ENCODE data around the gene TVP23A. TPM values are rescaled to one million over a fixed set of nuclear protein-coding genes. Genes with fewer than 3 reads are reported as not detected.
A peak's percentile ranks its signal among the peaks of the same experiment; 100 is the strongest.
"Not testable (repeated sequence)": the region's sequence is repeated elsewhere in the genome, so short reads cannot be mapped to it uniquely, and the experiment has no call there.

TVP23A gene
- polyA plus RNA-seq, 4 donors = 2.4 to 5.0 (median 4.7) TPM

DNA sequence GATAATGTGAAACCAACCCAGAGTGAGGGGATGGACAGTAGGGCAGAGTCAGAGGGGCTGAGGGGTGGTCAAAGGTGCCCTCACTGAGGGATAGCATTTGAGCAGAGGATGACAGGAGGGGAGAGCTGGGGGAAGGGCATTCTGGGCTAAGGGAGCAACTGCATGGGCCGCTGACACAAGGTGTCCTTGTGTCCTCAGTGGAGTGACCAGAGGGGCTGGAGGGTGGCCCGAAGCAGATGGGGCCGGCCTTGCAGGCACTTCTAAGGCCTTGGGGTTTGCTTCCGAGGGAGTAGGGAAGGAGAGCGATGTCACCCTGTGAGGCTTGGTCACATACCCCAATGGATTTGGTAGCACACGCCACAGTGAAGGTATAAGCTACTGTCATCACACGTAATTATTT, 64.9 kb downstream of the TVP23A start:
- DNase-seq (ENCODE audit: low read depth in 4 of 4, low spot score in 2 of 4) = no peak

DNA sequence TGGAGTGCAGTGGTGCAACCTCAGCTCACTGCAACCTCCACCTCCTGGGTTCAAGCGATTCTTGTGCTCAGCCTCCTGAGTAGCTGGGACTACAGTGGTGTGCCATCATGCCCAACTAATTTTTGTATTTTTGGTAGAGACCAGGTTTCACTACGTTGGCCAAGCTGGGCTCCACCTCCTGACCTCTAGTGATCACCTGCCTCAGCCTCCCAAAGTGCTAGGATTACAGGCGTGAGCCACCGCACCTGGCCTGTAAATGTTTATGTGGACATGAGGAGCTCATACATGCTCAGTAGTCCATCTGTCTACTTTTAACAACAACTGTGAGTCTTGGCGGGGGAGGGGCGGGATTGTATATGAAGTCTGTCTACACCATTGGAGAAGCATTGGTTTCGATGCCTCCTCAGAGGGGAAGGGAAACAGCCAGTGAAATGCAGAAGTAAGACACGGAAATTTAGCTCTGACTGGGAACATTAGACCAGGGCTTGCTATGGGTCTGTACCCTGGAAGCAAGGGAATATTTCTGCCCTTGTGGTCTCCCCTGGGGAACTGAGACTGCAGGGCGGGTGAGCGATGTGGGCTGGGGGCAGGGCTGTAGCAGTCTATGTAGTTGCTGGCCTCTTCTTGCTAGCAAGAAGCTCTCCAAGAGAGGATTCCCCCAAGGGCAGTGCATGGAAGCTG, 65.6 kb downstream of the TVP23A start:
- DNase-seq (ENCODE audit: low read depth in 4 of 4, low spot score in 2 of 4) = no peak

DNA sequence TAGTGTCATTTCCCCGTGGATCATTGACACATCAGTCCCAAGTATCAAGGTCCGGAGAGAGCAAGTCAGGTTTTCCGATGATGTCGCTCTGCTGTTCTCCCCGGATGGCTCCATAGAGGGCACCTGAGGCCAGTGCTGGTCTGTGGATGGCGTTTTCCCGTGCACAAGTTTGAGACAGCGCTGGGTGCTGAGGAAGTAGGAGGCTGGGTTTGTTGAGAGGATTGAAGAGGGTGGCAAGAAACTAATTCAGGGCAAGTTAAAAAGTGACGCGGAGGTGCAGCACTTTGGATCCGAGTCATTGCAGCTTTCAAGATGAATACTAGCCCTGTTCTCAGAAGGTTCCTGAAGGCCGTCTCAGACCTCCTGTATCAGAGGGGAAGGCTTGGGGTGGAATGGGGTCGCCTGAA, 67.3 kb downstream of the TVP23A start:
- DNase-seq (ENCODE audit: low read depth in 4 of 4, low spot score in 2 of 4) = no peak

DNA sequence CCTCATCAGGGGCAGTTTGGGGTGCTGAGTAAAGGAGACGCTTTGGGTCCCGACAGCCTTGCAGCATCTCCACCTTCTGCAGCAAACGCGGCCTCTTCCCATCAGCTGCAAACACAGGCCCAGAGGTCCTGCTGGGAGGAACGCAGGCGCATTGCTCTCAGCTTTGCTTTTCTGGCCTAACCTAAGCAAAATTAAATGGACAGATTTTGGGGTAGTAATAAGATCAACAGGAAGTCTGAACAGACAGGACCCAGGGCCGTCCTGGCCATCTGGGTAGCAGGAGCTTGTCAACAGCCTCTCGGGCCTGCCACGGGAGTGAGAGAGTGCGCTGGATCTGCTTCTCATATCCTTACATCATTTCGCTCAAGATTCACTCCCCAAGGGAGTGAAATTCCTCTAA, 67.8 kb downstream of the TVP23A start:
- DNase-seq (ENCODE audit: low read depth in 4 of 4, low spot score in 2 of 4) = no peak

DNA sequence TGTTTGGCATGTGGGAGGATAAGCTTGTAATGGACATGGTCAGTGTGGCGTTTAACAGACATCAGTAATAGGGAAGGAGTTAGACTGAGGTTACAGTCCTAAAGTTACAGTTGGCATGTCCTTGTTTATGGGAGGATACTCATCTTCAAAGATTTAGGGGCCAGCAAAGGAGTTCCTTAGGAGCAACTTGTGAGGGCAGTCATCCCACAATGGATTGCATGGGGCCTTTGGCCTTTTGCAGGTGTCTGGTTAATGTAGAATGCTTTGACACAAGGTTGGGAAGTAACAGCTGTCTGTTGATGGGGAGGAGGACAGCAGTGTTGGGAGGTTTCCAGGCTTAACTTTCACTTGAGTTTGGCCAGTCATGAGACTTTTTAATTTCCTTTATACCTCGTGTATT, 72.8 kb downstream of the TVP23A start:
- DNase-seq (ENCODE audit: low read depth in 4 of 4, low spot score in 2 of 4) = peak in 3 of 4 donors; percentile 71 to 77 (median 72)

DNA sequence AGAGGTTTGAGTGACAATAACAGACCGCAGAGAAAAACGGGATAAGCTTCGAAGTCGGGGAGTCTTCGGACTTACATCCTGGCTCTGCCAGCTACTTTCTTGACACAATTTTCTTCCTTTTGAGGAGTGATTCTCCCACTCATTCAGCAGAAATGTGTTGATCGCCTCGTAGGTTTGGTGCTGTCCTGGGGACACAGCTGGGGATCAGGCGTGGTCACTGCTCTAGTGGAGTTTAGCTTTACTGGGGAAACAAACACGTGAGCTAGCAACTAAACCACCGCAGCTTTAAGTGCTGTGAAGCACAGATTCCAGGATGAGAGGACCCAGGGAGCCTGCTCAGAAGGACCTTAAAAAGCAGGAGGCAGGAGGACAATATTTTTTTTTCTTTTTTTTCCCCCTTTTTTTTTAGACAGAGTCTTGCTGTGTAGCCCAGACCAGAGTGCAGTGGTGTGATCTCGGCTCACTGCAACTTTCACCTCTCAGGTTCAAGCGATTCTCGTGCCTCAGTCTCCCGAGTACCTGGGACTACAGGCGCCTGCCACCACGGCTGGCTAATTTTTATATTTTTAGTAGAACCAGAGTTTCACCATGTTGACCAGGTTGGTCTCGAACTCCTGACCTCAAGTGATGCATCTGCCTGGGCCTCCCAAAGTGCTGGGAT, 74.1 kb downstream of the TVP23A start:
- no peak for DNase-seq (ENCODE audit: low read depth in 4 of 4, low spot score in 2 of 4)

DNA sequence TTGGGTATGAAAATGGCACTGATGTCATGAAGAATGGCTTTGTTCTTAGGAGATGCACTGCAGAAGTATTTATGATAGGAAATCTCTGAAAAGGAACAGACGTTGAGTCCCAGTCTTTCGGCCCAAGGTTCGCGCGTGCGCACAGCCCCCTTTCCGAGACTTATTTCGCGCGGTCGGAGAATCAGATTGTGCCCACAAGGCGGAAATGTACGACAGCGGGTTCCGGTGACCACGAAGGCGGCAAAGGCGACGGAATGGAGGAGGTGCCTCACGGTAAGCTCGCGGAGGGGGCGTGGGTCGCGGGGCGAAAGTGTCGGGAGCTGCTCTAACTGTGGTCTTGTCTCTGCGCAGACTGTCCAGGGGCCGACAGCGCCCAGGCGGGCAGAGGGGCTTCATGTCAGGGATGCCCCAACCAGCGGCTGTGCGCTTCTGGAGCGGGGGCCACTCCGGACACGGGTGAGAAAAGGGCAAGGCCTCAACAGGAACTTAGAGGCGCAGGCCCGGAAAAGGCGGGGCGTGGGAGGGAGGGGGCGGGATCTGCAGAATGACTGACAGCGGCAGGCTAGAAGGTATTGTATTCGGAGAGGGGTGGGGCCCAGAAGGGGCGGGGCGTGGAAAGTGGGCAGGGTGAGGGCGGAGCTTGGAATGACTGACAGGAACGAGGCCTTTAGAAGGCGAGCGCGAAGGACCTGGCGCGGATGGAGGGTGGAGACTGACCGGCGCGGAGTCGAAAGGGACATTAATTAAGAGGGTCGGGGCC, 74.8 kb downstream of the TVP23A start, which contains the start of gene NUBP1:
Gene NUBP1 (plus strand): TSS at position 233 of the 760 bp plus-strand sequence. CDS start 22 bp downstream, at position 255.
- peak; percentile 96 to 99 (median 98) for DNase-seq (ENCODE audit: low read depth in 4 of 4, low spot score in 2 of 4)

DNA sequence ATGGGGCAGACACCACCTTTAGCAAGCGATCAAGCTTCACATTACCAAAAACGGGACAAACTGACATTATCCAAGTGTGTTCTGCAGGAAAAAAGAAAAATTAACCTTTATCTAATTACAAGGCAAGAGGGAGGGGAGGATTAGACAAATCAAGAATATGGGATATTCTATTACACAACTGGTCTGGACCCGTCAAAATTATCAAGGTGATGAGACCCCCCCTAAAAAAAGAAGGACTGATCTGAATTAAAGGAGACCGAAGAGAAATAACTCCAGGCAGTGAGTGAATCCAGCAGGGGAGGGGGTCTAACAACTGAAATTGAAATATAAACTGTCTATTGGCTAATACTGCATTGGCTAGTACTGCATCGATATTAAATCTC, 75.4 kb downstream of the TVP23A start:
- no peak for DNase-seq (ENCODE audit: low read depth in 4 of 4, low spot score in 2 of 4)

DNA sequence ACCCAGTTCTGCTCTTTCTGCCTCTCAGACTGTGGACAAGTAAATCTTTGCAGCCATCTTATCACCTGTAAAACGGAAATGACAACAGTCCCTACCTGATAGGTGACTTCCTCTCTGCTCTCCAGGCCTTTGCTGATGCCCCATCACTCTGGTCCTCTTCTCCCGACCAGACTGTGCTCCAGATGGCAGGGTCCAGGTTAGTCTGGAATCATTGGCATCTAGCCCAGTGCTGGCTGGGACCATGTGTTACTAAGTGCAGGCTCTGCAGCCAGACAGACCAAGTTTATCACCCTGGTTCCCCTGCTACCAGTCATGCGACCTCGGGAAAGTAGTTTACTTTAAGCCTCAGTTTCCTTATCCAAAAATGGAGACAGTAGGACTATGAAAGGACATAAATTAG, 76.8 kb downstream of the TVP23A start:
- no peak for DNase-seq (ENCODE audit: low read depth in 4 of 4, low spot score in 2 of 4)

DNA sequence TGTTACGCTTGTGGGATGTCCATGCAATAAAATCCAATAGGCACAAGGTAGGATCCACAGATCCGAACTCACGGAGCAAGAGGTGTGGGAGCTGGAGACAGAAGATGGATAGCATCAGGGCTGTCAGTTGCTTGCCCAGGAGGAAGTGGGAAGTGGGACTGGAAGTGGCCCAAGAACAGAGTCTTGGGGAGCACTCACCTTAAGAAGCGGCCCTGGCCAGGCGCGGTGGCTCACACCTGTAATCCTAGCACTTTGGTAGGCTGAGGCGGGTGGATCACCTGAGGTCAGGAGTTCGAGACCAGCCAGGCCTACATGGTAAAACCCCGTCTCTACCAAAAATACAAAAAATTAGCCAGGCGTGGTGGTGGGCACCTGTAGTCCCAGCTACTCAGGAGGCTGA, 77.3 kb downstream of the TVP23A start:
- DNase-seq (ENCODE audit: low read depth in 4 of 4, low spot score in 2 of 4) = not testable (repeated sequence)

DNA sequence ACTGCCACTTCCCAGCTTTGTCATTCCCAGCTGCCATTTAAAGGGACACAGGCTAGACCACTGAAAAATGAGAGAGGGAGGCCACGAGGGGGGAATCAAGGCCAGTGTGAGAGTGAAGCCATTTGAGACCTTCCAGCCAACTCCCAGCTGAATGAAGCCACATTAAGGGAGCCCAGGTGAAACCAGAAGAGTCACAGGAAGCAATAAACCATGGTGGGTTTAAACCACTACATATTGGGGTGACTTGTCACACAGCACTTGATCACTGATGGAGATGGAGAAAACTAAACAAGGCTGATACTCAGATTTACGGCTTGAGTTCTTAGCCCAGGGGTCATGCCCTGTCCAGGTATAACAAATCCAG, 77.8 kb downstream of the TVP23A start:
- DNase-seq (ENCODE audit: low read depth in 4 of 4, low spot score in 2 of 4) = no peak

DNA sequence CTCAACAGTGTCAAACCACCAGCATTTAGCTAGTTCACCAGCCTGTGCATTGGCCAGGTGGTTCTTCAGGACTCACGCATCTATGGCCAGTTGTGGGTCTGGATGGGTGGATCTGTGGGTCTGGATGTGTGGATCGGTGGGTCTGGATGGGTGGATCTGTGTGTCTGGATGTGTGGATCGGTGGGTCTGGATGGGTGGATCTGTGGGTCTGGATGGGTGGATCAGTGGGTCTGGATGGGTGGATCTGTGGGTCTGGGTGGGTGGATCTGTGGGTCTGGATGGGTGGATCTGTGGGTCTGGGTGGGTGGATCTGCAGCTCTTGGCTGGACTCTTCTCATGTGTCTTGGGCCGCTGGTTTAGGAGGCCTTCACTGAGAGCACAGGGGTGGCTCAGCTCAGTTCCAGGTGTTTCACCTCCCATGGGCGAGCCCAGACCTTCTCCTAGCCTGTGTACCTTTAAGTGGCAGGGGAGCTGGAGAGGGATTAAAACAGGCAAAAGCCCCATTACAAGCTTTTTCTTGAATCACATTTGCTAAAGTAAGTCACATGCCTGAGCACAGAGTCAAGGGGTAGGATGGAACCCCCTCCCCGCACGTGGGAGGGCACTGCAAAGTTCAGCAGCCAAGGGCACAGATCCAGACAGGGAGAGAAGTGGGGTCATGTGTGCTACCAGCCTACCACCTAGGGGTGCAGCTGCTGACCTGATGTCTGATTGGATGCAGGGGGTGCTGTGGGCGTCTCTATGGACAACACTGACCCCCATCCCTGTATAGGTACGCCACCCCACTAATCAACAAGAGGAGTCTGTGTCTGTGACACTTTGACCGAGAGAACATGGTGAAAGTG, 78.4 kb downstream of the TVP23A start:
- no peak for DNase-seq (ENCODE audit: low read depth in 4 of 4, low spot score in 2 of 4)

DNA sequence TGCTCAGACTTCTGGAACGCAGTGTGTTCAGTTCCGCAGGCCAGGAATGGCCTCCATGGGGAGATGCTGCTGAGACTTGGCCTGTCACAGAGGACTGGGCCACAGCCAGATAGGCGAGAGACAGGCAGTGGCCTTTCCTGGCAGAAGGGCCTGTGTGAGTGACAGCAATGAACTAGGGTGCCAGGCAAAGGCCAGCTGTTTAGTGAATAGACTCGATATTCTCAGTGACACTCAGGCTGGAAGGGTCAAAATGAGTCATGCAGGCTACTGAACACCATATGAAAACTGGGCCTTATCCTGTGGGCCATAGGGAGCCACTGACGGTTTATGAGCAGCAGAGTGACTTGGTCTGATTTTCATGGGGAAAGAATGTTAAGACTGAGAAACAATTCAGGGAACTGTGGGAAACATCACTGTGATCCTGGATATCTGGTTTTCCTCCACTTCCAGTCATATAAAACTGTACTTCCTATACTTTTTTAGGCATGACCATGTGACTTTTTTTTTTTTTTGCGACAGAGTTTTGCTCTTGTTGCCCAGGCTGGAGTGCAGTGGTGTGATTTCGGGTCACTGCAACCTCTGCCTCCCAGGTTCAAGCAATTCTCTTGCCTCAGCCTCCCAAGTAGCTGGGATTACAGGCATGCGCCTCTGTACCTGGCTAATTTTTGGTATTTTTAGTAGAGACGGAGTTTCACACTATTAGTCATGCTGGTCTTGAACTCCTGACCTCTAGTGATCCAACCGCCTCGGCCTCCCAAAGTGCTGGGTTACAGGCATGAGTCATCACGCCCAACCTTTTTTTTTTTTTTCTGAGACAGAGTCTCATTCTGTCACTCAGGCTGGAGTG, 80.1 kb downstream of the TVP23A start:
- no peak for DNase-seq (ENCODE audit: low read depth in 4 of 4, low spot score in 2 of 4)

DNA sequence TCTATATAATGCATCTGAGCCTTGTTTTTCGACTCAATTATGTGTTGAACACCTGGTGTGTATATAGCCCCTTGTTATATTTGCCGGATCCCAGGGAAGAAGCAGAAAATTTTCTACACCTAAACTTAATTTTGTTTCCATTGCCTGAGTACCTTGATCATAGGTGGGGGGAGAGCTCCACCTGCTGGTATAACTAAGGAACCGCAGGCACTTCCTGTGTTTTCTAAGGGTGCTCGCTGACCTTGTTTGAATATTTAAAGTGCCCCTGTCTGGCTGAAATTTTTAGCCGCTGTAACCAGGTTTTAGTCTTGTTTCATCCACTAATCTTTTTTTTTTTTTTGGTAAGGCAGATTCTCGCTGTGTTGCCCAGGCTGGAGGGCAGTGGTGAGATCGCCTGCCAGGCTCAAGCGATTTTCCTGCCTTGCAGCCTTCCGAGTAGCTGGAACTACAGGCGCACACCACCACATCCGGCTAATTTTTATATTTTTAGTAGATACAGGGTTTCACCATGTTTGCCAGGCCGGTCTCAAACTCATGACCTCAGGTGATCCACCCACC, 81.4 kb downstream of the TVP23A start:
- DNase-seq (ENCODE audit: low read depth in 4 of 4, low spot score in 2 of 4) = peak in 2 of 4 donors; percentile 55 to 64

DNA sequence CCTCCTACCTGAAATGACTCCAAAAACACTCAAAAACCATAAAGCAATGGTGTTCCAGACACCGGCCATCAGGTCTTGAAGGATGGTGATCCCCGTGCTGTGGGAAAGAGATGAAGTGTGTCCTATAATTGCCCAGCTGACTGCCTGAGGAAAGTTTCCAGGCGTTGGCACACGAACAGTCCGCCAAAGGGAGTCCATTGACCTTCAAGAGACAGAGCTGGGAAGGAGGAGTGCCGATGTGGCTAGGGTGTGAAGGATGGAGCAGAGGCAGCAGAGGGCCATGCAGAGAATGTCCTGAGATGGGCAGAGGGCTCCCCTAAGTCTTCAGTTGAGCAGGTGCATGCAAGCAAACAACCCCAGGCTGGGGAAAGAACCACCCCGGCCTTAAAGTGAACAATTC, 86.8 kb downstream of the TVP23A start:
- DNase-seq (ENCODE audit: low read depth in 4 of 4, low spot score in 2 of 4) = no peak

DNA sequence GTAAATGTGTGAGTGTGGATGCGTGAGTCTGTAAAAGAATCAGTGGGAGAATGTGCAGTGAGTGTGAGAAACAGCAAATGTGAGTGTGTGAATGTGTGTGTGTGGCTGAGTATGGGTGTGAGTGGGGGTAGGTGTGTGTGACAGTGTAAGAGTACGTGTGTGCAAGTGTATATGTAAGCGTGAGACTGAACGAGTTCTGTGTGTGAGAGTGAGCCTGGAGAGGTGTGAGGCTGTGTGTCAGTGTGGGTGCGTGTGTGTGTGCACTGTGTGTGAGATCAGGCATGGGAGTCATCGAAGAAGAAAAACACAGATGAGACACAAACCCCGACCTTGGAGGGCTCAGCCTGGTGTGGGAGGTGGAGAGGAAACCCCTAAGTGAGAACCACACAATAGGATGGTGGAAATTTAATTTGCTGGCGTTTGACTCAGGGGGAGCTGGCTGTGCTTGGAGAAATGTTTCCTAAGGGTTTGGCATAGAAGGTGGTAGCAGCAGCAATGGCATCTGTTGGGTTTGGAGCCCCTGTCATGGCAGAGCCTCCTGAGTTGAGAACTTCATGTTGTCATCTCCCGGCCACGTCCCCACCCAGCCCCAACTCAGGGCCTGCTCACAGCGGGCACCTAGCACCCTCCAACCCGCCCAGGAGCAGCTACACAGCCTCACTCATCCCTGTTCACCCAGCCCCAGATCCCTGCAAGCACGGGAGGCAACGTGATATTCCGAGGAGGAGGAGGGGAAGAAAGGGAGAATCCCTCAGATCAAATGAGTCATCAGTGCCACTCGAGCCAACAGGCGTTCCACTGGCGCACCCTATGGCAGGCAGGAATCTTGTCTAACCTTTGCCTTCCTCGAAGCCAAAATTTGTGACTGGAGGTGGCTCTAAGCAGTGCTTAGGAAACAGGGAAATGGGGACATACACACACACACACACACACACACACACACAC, 89.2 kb downstream of the TVP23A start:
- DNase-seq (ENCODE audit: low read depth in 4 of 4, low spot score in 2 of 4) = no peak

DNA sequence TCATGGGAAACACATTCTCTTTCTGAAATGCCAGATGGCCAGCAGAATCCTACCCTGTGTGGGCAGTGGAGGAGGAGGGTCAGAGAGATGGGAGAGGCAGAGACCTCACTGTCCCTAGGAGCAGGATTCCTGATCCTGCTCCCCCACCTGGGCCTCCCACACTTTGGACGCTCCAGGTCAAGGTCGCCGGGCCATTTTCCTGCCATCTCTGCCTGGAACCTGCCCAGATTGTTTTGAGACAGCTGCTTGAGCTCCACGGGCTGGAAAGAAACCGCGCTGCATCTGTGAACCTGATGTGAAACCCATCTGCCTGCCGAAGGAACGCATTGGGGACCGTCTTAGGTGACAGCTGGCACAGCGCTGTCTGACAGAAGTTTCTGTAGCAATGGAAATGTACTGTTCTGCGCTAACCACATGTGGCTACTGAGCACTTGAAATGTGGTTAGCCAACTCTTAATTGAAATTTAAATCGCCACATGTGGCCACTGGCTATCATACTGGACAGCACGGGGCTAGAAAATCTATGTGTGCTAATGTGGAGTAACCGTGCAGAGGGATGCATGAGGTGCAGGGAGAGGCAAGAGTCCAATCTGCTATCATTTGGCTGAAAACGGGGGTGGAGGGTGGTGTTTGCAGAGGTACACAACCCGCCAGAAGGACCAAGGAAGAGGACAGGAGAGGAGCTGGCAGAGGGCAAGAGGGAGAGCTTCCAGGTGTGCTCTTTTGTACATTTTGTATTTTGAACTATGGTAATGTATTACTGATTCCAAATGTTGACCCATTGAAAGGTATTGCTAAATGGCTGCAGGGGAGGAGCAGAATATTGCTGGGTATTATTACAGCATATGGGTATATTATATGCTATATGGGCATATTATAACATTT, 90.3 kb downstream of the TVP23A start:
- DNase-seq (ENCODE audit: low read depth in 4 of 4, low spot score in 2 of 4) = peak in 1 of 4 donors; percentile 27

Measured in left renal cortex interstitium (tissue), 4 donors.